Pancreas (tissue), 10 donors: Measurements from ENCODE around the gene FYN. TPM values are rescaled to one million over a fixed set of nuclear protein-coding genes. Genes with fewer than 3 reads are reported as not detected.

Experiments
- ATAC-seq, 4 donors: fragments of 200-7000 bp; cut with Tn5 transposase; one replicate each; pipeline versions ENCODE4 v1.8.0 to v1.9.1; 2020; ENCODE audit warnings: mild to moderate bottlenecking in 4 of 4, moderate library complexity in 4 of 4
- DNase-seq, 6 donors: peaks; one replicate each; pipeline ENCODE4 v3.0.0-alpha.2; 2020
- FAIRE-seq: peaks from 2 replicates; lab custom pipeline; 2012; peaks lifted over from hg19 to GRCh38; lab: Jason Lieb, UNC
- H3K27ac ChIP-seq, 4 donors: fragments of 200-600 bp; sonication (generic); 1 replicate in 3 of 4; 2 replicates in 1 of 4; pipeline versions ENCODE4 v1.5.0 to v1.8.0; 2020
- H3K27me3 ChIP-seq, 4 donors: fragments of 200-600 bp; one replicate each; pipeline ENCODE4 v1.8.0; 2021
- H3K36me3 ChIP-seq, 3 donors: fragments of 200-600 bp; sonication (generic) in 1 of 3; one replicate each; pipeline versions ENCODE4 v1.5.0 to v1.8.0; 2020 to 2021
- H3K4me1 ChIP-seq, 3 donors: fragments of 200-600 bp; one replicate each; pipeline ENCODE4 v1.8.0; 2021
- H3K4me3 ChIP-seq, 4 donors: fragments of 200-600 bp; sonication (generic) in 2 of 4; one replicate each; pipeline versions ENCODE4 v1.5.0 to v1.8.0; 2020 to 2021
- H3K9me3 ChIP-seq, 4 donors: fragments of 200-600 bp; one replicate each; pipeline ENCODE4 v1.8.0; 2021
- CTCF ChIP-seq, 4 donors: fragments of 200-600 bp; sonication (generic) in 3 of 4; IDR thresholded peaks; one replicate each; pipeline versions ENCODE4 v1.5.0 to v1.8.0; 2021; ENCODE audit warnings: antibody characterized with exemption in 4 of 4
- WGBS, 2 donors: extraction: QIAGEN DNeasy Blood & Tissue Kit; methylation state at CpG; one replicate each; pipeline ENCODE4 v1.1.7; 2013; 5-methylcytosine and 5-hydroxymethylcytosine counted together
- intact Hi-C, 3 donors: fragments of 100-400 bp; cut with DNase I; formaldehyde crosslinking; loops; one replicate each; pipeline versions ENCODE4 v1.11.1 to v1.14.2; 2022
- polyA plus RNA-seq, 2 donors: library from polyadenylated mRNA; stranded (reverse); fragments of 200-250 nt; gene quantifications; one replicate each; pipeline ENCODE4 v1.2.3, GENCODE V29; 2013
- total RNA-seq, 6 donors: library from RNA; stranded (reverse); fragmentation: NEBNext Ultra II Directional in 4 of 6; extraction: Animal tissue kit (Norgen Biotek cat#: 25700) in 4 of 6; gene quantifications; one replicate each; pipeline versions ENCODE4 v1.2.1 to v1.2.4, GENCODE V29; 2021 to 2023
- donor health status: healthy with polysubstance abuse.
- donor health status: DM: no; HTN: no; CAD: no; lungs with moderate emphysema.
- donor health status: DM: no; HTN: no; CAD: no.
- donor health status: control.
- donor health status: control.
- donor health status: Bipolar disorder and iron deficiency.
- donor health status: DM: yes; HTN: yes; CAD: no.
- donor health status: DM: no; HTN: no; CAD: no.
- donor health status: DM: no; HTN: no; CAD: no.
- donor health status: DM: yes; HTN: yes; CAD: no.

The FYN gene
- total and polyA plus RNA-seq, 8 donors, result 6.4 to 21.7 (median 11.9) TPM

DNA sequence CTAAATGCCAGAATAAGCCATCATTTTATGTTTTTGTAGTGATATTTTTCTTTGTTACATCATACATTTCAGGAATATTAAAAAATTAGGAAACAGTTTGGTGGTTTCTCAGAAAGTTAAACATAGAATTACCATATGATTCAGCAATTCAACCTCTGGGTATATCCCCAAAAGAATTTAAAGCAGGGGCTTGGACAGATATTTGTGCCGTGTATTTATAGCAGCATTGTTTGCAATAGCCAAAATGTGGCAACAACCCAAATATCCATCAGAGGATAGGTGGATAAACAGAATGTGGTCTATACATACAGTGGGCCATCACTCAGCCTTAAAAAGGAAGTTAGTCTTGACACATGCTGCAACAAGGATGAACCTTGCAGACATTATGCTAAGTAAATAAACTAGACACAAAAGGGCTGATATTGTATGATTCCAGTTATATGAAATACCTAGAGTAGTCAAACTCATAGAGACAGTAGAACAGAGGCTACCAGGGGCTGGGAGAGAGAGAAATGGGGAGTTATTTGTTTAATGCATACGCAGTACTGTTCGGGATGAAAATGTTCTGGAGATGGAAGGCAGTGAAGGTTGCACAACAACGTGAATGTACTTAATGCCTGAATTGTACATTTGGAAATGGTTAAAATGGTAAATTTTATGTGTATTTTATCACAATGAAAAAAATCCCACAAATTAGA lies 248.7 kb downstream of the FYN start:
- Histone ChIP-seq H3K9me3 (no peaks in the 10 kb centered on the region), H3K27ac (no peak overlapping the region), H3K4me1 (peaks cover 0 to 7% (median 4%) of the 10 kb centered on the region in 3 donors), H3K27me3 (no peaks in the 10 kb centered on the region), H3K36me3 (no peaks in the 10 kb centered on the region), H3K4me3 (no peak overlapping the region)
- DNase-seq, result no peak
- FAIRE-seq, result no peak
- intact Hi-C loops, result loop anchor here in 1 of 3 donors (10.0 kb wide), 1 partner anchor 370 kb away; a partner anchor contains a TSS
- no peak for TF ChIP-seq CTCF (IDR thresholded peaks at IDR 0.05)
- WGBS, 2 donors, result 83 to 90% methylated on average over 4 of the region's 4 CpGs
- no peak for ATAC-seq

DNA sequence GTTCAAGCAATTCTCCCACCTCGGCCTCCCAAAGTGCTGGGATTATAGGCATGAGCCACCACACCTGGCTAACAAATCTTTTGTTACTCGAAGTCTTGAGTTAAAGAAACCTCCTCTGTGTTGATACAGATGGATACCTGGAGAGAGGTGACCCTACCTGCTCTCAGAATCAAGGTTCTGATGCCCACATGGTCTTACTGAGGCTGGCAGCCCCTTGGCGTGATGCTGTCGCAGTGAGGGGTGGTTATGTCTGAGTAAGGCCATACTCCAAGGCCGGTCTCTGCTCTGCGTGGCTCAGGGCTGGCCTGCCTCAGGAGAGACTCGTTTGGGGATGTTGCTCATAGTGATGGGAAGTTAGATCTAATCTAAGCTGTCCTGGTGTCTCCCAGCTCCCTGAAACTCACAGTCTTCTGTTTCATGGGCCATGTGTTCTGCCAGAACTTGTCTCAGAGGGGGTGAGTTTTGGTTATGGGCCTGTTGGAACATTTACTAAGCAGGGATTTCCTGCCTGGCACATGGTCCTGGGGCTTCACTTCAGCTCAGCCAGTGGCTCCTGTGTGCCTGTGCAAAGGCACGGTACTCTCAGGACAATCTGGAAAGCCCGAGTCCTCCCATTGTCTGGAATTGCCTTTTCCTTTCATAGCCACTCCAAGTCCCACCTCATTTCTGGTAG lies 250.1 kb downstream of the FYN start:
- WGBS, 2 donors, result 82 to 83% methylated on average over 9 of the region's 9 CpGs
- DNase-seq (no peak), FAIRE-seq (no peak), ATAC-seq (no peak)
- no peak for TF ChIP-seq CTCF (IDR thresholded peaks at IDR 0.05)
- Histone ChIP-seq H3K4me1 (peaks cover 0 to 7% (median 4%) of the 10 kb centered on the region in 3 donors), H3K27me3 (no peaks in the 10 kb centered on the region), H3K27ac (no peak overlapping the region), H3K36me3 (no peaks in the 10 kb centered on the region), H3K4me3 (no peak overlapping the region), H3K9me3 (no peaks in the 10 kb centered on the region)
- intact Hi-C loops, result loop anchor here in 1 of 3 donors (10.0 kb wide), 1 partner anchor 368 kb away; a partner anchor contains a TSS

DNA sequence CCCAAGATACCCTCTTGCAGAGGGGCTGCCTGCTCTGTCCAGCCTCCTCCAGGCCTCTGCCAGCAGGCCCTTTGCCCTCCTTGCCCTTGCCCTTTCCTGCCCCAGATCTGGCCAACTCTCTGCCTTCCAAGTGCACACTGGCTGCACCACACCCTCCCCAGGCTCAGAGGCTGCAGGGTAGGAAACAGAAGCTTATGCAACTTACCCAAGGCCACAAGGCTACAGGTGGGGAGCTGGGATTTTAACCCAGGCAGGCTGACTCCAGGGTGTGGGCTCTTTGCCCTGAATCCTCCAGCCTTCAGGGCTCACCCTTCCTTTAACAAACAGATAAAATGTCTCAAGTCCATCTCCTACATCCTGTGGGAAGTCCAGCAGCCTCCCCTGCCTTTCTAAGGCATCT lies 253.1 kb downstream of the FYN start:
- no peaks in the 10 kb centered on the region for H3K27me3 ChIP-seq
- no peak overlapping the region for H3K4me3 ChIP-seq
- DNase-seq, result peak in 1 of 6 donors; percentile 30
- TF ChIP-seq CTCF (IDR thresholded peaks at IDR 0.05), result no peak
- H3K27ac ChIP-seq, result no peak overlapping the region
- peak; percentile 57 to 92 (median 76) for ATAC-seq
- FAIRE-seq, result no peak
- no peaks in the 10 kb centered on the region for H3K9me3 ChIP-seq
- H3K4me1 ChIP-seq, result no peaks in the 10 kb centered on the region
- intact Hi-C loops, result loop anchor here in 1 of 3 donors (10.0 kb wide), 1 partner anchor 365 kb away; a partner anchor contains a TSS
- no peaks in the 10 kb centered on the region for H3K36me3 ChIP-seq

DNA sequence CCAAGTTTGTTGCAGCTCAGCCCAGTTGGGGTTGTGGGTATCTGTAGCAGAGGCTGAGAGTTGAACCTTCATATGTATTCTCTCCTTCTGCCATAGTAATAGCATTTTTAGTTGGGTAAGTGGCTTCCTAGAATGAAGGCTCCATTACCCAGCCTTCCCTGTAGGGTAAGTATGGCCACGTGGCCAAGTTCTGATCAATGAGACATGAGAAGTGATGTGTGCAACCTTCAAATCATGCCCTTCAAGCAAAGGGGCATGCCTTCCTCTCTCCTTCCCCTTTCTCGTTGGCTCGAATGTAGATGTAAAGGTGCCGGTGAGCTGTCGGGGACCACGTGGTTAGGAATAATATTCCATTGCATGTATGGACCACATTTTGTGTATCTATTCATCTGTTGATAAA lies 254.8 kb downstream of the FYN start:
- intact Hi-C loops, result no loop called here
- H3K4me3 ChIP-seq, result no peak overlapping the region
- no peak for FAIRE-seq
- no peak for ATAC-seq
- H3K27me3 ChIP-seq, result no peaks in the 10 kb centered on the region
- H3K36me3 ChIP-seq, result no peaks in the 10 kb centered on the region
- H3K9me3 ChIP-seq, result no peaks in the 10 kb centered on the region
- no peak for DNase-seq
- no peak overlapping the region for H3K27ac ChIP-seq
- no peak for TF ChIP-seq CTCF (IDR thresholded peaks at IDR 0.05)
- WGBS, 2 donors, result 90 to 95% methylated on average over 6 of the region's 6 CpGs
- no peaks in the 10 kb centered on the region for H3K4me1 ChIP-seq

DNA sequence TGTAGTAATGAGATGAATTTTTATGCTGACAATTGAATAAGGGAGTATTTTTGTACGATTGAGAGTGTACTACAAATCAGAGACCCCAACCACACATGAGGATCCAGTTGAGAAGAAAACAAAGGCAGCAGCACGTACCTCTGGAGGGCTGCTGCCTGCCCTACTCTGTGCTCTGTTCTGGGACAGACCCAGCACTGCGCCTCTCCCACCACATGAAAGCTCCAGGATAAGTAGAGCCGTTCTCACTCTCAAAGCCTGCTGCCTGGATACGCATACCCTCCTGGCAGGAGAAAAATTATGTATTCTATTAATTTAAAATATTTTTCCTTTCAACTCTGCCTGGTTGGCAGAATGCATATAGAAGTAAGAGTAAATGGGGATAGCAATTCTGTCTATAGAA lies 256.1 kb downstream of the FYN start:
- Histone ChIP-seq H3K36me3 (no peaks in the 10 kb centered on the region), H3K4me3 (no peak overlapping the region), H3K4me1 (no peaks in the 10 kb centered on the region), H3K9me3 (no peaks in the 10 kb centered on the region), H3K27me3 (no peaks in the 10 kb centered on the region), H3K27ac (no peak overlapping the region)
- ATAC-seq, result no peak
- TF ChIP-seq CTCF (IDR thresholded peaks at IDR 0.05), result no peak
- WGBS, 2 donors, result 86 to 92% methylated on average over 5 of the region's 5 CpGs
- intact Hi-C loops, result no loop called here
- no peak for DNase-seq
- FAIRE-seq, result no peak
